Measurements from ENCODE around the gene UPP1. TPM values are rescaled to one million over a fixed set of nuclear protein-coding genes. Genes with fewer than 3 reads are reported as not detected.
"Not testable (repeated sequence)": the region's sequence is repeated elsewhere in the genome, so short reads cannot be mapped to it uniquely, and the experiment has no call there.

The UPP1 gene
- total RNA-seq, 1 experiment from 2014 or later, result 24.3 TPM

DNA sequence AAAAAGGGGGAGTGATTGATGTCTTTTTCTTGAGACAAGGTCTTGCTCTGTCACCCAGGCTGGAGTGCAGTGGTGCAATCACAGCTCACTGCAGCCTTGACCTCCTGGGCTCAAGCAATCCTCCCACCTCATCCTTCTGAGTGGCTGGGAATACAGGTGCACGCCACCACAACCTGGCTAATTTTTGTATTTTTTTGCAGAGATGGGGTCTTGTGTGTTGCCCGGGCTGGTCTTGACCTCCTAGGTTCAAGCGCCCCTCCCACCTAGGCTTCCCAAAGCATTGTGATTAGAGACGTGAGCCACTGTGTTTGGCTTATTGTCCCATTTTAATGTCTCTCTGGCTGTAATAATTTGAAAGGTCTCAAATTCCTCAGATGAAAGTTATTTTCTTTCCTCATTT lies 21.8 kb downstream of the UPP1 start:
- DNase-seq (ENCODE audit: low spot score), result no peak

DNA sequence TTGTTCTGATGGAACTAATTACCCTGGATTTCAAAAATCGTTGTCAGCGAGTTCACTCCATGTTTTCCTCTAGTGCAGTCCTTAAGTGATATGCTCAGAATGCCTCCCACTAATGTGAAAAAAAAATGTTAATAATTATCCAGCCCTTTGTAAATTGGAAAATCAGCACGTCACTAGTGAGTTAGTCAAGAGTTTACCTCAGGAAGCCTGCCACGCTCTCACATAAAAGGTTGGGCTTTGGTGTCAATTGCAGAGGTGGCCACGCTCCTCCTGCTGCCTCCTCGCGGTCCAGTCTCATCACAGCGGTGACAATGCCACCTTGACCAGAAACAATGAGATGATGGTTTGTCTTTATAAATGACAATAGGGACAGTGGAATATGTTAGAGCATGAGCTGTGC lies 22.5 kb downstream of the UPP1 start:
- DNase-seq (ENCODE audit: low spot score), result no peak

DNA sequence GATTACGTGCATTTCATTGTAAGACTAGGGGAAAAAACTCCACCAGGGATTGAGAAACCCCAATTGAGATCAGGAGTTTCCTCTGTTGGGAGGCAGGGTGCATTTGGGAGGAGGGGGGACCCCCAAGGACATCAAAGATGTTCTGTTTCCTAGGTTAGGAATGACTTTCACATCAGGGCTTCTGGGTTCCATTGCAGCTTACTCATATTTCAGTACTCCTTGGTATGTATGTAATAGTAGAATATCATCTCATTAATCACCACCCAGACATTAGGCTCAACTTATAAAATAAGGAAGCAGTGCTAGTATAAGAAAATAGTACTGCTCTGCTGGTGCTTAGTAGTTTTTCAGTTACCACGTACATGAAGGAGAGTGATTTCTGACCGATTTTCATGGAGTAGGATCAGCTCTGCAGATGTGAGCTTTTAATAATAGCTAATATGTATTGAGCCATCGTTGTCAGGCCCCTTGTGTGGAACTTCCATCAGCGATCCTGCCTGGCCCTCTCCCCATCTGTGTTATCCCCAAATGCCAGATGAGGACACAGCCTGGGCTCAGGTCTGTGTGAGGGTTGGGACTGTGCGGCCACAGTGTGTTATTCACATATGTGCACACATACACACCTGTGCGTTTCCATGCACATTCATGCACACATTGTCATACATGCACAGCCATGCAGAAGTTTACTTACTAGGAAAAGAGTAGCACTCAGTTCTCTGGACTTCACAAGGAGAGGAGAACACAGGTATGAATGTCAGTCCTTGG lies 23.5 kb downstream of the UPP1 start:
- no peak for DNase-seq (ENCODE audit: low spot score)

DNA sequence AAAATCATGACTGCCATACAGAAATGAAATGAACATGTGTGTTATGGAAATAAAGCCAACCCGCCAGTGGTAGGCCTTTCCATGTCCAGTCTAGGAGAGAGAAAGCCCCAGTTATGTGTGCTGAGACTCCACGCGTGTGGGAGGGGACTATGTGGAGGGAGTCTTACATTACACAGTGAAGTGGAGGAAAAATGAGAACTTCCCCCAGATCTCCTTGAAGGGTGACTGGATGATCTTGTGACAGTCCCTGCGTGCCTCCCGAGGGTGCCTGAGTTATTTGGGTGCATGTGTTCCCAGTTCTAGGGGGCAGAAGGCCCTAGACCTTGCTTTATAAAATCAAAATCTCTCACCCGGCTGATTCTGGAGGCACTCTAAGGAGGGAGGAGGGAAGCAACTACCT lies 24.2 kb downstream of the UPP1 start:
- DNase-seq (ENCODE audit: low spot score), result no peak

DNA sequence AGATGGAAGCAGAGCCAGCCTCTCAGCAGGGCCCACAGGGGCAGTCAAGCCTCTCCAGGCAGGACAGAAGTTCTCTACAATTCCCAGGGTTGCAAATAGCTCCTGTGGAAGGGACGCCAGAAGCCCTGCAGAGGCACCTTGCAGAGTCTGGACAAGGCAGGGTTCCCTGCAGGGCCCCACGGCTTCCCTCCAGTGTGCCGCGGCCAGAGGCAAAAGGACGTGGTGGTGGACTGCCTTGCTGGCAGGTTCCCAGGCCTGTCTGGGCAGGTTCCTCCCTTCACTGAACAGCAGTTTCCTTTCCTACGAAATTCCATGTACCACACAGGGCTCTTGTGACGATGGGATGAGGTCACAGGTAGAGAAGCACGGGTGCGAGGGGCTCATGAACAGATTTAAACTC lies 25.1 kb downstream of the UPP1 start:
- DNase-seq (ENCODE audit: low spot score), result no peak

DNA sequence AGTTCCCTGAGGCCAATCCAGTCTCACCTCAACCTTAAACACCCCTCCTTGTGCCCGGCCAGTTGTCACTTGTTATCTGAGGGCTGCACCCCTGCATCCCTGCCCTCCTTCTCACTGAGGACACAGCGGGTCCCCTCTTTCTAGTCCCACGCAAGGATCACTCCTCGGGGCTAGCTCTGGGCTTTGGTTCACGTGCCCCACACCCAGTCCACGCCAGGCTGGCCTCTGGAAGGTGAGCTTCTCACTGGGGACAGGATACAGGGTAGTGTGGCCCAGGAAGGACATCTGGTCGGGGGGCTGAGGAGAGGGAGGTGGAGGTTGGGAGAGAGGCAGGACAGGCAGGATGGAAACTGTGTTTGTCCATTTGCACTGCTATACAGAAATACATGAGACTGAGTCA lies 25.5 kb downstream of the UPP1 start:
- DNase-seq (ENCODE audit: low spot score), result no peak

DNA sequence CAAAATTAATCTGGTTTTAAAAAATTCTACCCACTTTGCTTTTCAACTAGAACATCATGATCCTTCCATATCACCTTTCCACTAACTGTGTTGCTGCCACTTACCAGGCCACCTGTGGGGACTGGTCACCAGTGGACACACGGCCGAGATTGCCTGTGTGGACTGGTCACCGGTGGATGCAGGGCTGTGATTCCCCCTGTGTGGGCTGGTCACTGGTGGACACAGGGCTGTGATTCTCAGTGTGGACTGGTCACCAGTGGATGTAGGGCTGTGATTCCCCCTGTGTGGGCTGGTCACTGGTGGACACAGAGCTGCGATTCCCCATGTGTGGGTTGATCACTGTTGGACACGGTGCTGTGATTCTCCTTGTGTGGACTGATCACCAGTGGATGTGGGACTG lies 27.0 kb downstream of the UPP1 start:
- no peak for DNase-seq (ENCODE audit: low spot score)

DNA sequence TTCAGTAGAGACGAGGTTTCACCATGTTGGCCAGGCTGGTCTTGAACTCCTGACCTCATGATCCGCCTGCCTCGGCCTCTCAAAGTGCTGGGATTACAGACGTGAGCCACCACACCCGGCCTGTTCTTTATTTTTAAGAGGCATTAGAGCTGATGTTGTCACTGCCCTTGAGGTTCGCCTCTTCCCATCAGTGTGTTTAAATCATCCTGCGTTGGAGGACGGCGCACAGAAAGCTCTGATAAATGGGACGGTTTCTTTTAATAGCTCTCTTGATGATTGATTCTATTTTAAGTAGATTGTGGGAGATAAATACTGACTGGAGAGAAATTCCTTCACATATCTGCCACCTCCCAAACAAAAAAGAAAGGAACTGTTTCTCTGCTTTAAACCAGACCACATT lies 29.0 kb downstream of the UPP1 start:
- no peak for DNase-seq (ENCODE audit: low spot score)

DNA sequence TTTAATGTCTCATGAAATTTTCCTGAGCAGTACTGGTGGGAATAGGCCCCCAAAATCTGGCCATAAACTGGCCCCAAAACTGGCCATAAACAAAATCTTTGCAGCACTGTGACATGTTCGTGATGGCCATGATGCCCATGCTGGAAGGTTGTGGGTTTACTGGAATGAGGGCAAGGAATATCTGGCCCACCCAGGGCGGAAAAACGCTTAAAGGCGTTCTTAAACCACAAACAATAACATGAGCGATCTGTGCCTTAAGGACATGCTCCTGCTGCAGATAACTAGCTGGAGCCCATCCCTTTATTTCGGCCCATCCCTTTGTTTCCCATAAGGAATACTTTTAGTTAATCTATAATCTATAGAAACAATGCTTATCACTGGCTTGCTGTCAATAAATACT lies 31.5 kb downstream of the UPP1 start:
- DNase-seq (ENCODE audit: low spot score), result not testable (repeated sequence)

DNA sequence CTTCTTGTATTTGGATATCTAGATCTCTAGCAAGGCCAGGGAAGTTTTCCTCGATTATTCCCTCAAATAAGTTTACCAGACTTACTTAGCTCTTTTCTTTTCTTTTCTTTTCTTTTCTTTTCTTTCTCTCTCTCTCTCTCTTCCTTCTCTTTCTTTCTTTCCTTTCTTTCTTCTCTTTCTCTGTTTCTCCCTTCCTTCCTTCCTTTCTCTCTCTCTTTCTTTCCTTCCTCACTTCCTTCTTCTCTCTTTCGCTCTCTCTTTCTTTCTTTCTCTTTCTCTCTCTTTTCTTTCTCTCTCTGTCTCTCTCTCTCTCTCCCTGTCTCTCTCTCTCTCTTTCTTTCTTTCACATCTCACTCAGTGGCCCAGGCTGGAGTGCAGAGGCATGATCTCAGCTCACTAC lies 37.0 kb downstream of the UPP1 start:
- DNase-seq (ENCODE audit: low spot score), result no peak

DNA sequence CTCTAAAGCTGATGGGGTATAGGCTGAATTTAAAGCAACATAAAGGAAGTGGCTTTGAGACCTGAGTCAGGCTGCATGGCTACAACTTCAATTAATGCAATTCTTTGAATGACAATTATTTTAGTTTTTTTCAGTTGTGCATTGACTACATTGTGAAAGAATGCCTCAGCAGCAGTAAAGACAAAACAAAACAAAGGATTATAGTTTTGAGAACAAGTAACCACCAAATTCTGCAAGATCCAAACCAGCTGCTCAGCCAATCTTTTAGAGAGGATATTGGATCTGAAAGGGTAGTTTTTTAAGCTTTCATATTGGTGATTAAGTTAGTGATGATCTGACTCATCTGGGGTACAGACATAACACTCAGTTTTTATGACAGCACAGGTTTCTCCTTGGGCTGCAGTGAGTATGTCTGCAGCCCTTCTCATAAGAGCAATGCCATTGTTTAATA lies 41.6 kb downstream of the UPP1 start:
- no peak for DNase-seq (ENCODE audit: low spot score)

DNA sequence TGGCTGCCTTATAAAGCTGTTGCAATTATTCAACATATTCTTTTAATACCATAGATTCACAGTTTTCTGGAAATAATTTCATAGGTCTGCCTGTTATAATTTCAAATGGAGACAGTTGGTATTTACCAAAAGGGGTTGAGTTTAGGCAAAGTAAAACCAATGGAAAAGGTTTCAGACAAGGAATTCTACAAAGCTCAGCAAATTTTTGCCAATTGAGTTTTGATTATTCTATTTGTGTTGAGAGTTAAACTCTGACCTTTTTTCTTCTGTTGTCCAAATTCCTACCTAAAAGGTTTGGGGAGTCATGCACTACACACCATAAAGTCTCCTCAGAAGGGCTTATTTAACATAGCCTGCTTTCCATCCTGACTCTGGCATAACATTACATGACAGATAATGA lies 43.7 kb downstream of the UPP1 start:
- DNase-seq (ENCODE audit: low spot score), result no peak

DNA sequence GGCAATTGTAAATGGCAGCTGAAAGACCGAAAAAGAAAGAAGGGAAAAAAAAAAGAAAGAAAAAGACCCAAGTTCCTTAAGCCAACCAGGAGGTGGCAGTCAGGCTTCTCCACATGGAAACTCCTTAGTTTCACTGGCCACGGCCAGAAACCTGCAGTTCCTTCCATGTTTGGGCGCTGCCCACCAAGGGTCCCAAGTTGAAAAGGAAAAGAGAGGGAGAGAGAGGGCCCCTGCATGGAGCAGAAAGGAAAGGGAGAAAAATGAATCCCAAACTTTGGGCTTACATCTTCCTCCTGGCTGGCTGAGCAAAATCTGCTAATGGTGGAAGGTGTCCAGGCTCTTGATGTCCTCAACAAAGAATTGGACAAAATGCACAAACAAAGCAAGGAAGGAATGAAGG lies 50.4 kb downstream of the UPP1 start:
- DNase-seq (ENCODE audit: low spot score), result peak; percentile 62

DNA sequence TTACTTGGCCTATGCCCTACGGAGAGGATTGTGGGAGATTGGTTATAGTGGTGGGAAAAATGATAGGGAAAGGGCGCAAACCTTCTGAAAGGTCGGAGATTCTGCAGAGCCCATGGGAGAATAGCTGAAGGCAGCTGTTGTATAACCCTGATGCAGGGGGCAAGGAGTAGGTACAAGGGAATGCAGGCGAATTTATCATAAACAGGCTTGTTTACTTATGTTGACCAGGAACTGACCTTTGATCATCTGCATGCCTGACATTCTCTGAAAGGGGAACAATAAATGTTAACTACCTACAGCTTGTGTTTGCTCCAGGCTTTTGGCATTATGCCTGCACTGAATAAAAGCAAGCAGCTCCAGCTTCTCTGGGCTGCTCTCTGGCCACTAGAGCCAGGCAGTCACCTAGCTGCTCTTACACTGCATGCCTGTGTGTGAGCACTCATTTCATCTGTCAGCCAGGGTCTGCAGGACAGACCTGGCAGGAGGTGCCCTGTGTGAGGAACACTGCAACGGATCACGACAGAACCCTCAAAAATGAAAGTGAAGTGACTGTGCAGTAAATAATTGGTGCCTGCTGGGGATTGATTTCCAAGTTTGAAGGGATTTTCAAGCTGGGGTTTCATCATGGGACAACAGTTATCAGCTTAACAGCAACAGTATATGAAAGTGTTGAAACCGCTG lies 51.1 kb downstream of the UPP1 start:
- peak; percentile 90 for DNase-seq (ENCODE audit: low spot score)

DNA sequence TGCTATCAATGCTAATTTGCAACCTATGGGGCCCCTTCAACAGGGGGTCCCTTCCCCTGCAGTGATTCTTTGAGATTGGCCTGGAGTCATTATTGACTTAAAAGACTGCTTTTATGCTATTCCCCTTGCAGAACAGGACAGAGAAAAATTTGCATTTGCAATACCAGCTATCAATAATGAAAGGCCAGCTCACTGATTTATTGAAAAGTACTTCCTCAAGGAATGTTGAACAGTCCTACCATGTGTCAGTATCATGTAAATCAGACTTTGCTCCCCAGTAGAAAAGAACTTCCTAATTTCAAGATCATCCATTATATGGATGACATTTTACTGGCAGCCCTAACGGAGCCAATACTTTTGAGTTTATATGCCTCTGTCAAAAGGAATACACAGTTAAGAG lies 52.5 kb downstream of the UPP1 start:
- no peak for DNase-seq (ENCODE audit: low spot score)

DNA sequence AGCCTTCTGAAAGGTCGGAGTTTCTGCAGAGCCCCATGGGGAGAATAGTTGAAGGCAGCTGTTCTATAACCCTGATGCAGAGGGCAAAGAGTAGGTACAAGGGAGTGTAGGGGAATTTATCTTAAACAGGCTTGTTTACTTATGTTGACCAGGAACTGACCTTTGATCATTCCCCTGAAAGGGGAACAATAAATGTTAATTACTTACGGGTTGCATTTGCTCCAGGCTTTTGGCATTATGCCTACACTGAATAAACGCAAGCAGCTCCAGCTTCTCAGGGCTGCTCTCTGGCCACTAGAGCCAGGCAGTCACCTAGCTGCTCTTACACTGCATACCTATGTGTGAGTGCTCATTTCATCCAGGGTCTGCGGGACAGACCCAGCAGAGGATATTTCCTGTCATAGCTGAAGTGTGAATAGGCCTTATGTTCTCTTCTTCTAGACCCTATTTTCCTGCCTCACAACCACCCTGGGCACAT lies 55.3 kb downstream of the UPP1 start:
- peak; percentile 89 for DNase-seq (ENCODE audit: low spot score)

DNA sequence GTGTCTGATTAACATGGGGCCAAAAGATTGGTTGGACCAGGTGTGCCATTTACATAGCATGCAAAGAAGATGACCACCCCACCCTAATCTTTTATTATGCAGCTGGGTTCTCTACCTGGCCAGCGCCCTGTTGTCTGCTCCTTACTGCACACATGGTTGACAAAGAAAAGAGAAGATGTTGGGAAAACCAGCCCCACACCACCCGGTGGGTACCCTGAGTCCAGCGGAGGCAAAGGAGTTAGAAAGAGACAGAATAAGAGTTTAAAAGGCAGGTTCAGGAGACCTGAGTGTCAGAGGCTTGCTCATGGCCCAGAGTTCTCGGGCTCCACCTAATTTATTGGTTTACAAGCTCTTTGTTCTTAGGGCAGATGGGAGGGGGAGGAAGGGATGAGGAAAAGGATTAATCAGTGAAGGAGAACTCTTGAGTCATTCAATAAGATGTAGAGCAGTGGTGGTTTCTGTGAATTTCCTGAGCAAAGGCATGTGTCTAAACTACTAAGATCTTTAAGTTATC lies 58.1 kb downstream of the UPP1 start:
- peak; percentile 80 for DNase-seq (ENCODE audit: low spot score)

DNA sequence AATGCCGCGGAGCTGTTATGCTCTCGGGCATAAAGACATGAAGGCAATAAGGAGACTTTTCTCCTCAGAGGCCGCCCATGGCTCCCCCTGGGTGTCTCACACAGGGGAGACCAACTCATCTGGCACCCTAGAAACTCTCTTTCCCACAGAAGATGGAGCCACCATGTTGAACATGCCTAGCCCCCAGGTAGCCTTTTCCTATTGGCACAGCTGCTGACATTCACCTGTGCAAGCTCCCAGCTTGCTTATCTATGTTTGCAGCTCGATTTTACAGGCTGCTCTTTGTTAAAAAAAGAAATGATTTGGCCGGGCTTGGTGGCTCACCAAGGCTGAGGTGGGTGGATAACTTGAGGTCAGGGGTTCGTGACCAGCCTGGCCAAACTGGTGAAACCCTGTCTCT lies 58.6 kb downstream of the UPP1 start:
- not testable (repeated sequence) for DNase-seq (ENCODE audit: low spot score)

DNA sequence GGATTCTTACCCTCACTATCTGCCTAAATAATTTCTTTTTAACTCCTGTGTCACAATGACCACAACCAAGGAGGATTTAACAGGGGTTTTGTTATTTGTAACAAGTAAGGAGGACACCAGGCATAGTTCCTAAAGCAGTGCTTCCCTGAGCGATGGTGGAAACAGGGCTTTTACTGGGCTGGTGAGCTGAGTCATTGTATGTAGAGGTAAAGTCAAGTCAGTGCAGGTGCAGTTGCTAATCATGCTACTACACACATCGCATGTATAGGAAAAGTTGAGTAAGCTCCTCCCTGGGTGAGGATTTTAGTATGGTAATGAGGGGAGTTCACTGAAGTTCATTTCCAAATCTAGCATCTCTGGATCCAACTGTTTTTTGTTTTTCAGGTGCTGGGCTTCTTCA lies 59.2 kb downstream of the UPP1 start:
- peak; percentile 29 for DNase-seq (ENCODE audit: low spot score)

DNA sequence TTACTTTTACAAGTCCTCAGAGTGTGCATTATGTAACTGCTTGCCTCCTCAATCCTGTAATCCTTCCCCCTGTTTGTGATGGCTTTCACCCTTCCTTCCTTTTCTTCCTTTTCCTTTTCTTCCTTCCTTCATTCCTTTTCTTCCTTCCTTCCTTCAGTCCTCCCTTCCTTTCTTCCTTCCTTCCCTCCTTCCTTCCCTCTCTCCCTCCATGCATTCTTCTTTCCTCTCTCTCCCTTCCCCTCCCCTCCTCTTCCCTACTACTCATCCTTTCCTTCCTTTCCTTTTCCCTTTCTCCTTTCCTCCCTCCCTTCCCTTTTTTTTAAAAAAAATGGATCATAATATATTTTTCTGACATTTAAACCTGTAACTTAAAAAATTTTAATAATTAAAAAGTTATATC lies 60.0 kb downstream of the UPP1 start:
- DNase-seq (ENCODE audit: low spot score), result no peak

DNA sequence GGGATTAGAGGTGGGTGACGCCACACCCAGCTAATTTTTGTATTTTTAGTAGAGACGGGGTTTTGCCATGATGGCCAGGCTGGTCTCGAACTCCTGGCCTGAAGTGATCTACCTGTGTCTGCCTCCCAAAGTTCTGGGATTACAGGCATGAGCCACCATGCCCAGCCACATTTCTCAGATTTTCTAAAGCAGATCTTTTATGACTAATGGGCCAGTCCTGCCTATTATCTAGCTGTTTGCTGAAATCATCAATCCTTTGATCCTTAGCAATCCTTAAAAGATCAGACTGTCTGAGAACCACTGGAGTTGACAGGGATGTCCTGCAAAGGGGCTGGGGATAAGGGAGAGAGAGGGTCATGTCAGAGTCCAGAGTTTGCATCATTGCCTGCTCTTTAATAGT lies 61.0 kb downstream of the UPP1 start:
- no peak for DNase-seq (ENCODE audit: low spot score)

DNA sequence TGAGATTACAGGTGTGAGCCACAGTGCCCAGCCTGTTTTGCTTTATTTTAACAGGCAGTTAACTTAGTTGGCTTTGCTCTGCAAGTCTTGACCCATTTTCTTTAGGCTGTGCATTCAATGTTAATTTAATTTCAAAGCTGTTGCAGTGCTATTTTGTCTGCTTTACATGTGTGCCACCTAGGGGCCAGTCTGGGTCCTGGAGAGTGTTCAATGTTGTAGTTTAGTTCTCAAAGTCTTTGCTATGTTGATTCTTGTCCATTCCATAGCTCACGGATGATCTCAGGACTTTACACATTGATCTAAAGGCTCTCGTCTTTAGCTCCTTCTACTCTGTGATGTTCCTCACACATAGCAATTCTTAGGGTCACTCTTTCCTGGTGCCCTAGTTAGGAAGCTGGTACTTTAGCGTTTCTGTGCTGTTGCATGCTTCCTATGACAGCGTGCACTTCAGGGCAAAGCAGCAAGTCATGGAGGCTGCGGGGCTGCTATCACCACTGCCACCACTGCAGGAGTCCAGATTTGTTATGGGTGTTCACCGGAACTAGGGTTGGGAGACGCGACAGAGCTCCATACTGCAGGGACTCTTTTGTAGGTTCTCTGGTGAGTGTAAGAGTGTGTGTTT lies 65.8 kb downstream of the UPP1 start:
- DNase-seq (ENCODE audit: low spot score), result peak; percentile 84
